GM18508 (cell line): ENCODE results near the gene EOGT.
A peak's percentile ranks its signal among the peaks of the same experiment; 100 is the strongest.

Experiments used
- ATAC-seq: cut with Tn5 transposase; IDR thresholded peaks from one replicate; pipeline ENCODE4 v1.9.1; 2021; ENCODE audit warnings: moderate number of reproducible peaks; ENCODE audit not compliant: insufficient read depth, unreplicated experiment

EOGT gene

GRCh38 chr3:69013253-69014021, at the start of gene EOGT:
Gene EOGT (minus strand): TSS chr3:69013684. CDS start chr3:69009846, 3,838 bp downstream.
- ATAC-seq, result peak; percentile 48

- no peak for ATAC-seq
These were observed 46.2 kb upstream of the EOGT start for GRCh38 chr3:69059688-69060087.

GRCh38 chr3:69058947-69059224, 45.4 kb upstream of the EOGT start:
- ATAC-seq, result no peak

- ATAC-seq, result peak; percentile 87
These were observed 44.9 kb upstream of the EOGT start for GRCh38 chr3:69058180-69058946.

- no peak for ATAC-seq
These were observed 39.0 kb upstream of the EOGT start for GRCh38 chr3:69052472-69052898.

- peak; percentile 96 for ATAC-seq
These were observed 38.4 kb upstream of the EOGT start, which contains the start of gene TMF1 for GRCh38 chr3:69051756-69052471. Gene TMF1 (minus strand): TSS chr3:69052333. CDS start chr3:69052086, 247 bp downstream.

- no peak for ATAC-seq
These were observed 35.5 kb upstream of the EOGT start for GRCh38 chr3:69048990-69049389.

GRCh38 chr3:69044608-69045007, 31.1 kb upstream of the EOGT start:
- no peak for ATAC-seq

GRCh38 chr3:69033470-69033869, 20.0 kb upstream of the EOGT start:
- ATAC-seq, result no peak

GRCh38 chr3:69032737-69033136, 19.3 kb upstream of the EOGT start:
- no peak for ATAC-seq

GRCh38 chr3:69032142-69032541, 18.7 kb upstream of the EOGT start:
- ATAC-seq, result no peak

GRCh38 chr3:69031635-69032034, 18.2 kb upstream of the EOGT start:
- no peak for ATAC-seq

GRCh38 chr3:69020857-69021256, 7.4 kb upstream of the EOGT start:
- ATAC-seq, result no peak

GRCh38 chr3:69020424-69020823, 6.9 kb upstream of the EOGT start:
- ATAC-seq, result no peak

GRCh38 chr3:69016901-69017300, 3.4 kb upstream of the EOGT start:
- ATAC-seq, result no peak

GRCh38 chr3:69016102-69016501, 2.6 kb upstream of the EOGT start:
- ATAC-seq, result no peak

GRCh38 chr3:69014022-69014580, 617 bp upstream of the EOGT start:
- no peak for ATAC-seq

- peak; percentile 29 for ATAC-seq
These were observed 658 bp downstream of the EOGT start for GRCh38 chr3:69012800-69013252.

GRCh38 chr3:69012100-69012799, 1.2 kb downstream of the EOGT start:
- no peak for ATAC-seq

- no peak for ATAC-seq
These were observed 2.3 kb downstream of the EOGT start for GRCh38 chr3:69011096-69011730.
